NCI-H345 (cell line): ENCODE data around the gene GLP2R.

Experiments used
- DNase-seq: peaks from one replicate; lab custom pipeline; 2025; lab: John Stamatoyannopoulos, UW

GLP2R gene

GRCh38 chr17:9855036-9855435 lies 29.3 kb downstream of the GLP2R start:
- DNase-seq = no peak

DNA sequence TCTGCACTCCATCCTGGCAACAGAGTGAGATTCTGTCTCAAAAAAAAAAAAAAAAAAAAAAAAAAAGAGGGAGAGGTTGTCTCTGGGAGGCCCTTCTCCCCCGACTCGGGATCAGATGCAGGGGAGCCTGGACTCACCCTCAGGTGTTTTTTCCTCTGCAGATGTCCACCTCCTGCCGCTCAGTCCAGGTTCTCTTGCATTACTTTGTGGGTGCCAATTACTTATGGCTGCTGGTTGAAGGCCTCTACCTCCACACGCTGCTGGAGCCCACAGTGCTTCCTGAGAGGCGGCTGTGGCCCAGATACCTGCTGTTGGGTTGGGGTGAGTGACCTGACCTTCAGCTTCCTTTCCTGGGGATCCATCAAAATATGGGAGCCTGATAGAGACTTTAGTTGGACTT lies 34.1 kb downstream of the GLP2R start:
- no peak for DNase-seq

GRCh38 chr17:9860851-9861250 lies 35.1 kb downstream of the GLP2R start:
- DNase-seq = no peak

DNA sequence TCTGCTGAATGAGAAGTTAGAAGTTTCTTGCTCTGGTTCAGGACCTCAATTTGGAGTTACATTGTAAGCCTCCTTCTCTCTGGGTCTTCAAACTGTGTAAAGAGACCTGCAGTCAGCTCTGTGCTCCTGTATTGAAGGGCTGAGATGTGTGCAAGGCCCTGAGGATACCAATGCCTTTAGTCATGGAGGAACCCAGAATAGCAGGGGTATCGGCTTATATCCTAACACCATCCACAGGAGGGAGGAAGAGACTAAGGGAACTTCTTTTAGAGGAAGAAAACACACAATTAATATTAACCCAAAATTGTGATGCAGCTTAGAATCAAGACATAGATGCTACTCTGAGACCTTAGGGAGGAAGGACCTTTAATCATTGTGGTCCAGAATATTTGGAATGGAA lies 36.5 kb downstream of the GLP2R start:
- no peak for DNase-seq

DNA sequence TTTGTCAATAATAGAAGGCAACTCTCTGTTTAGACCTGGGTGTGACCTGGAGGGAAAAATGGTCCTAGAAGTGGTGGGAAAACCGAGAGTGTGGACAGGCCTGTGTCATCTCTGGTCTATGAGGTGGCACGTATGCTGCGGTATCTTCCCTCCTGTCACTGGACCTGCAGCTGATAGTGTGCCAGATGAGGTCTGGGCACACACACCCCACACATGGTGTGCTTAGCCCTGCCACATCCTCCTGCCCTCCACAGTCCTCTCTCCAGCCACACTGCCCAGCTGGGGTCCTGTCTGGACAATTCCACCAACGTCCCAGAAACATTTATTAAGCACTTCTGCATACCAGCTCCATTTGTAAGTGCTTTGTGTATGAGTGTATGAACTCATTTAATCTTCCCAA lies 37.2 kb downstream of the GLP2R start:
- no peak for DNase-seq

- DNase-seq = no peak
Observed at GRCh38 chr17:9865586-9865985, 39.9 kb downstream of the GLP2R start.

GRCh38 chr17:9868552-9868951 lies 42.8 kb downstream of the GLP2R start:
- no peak for DNase-seq

DNA sequence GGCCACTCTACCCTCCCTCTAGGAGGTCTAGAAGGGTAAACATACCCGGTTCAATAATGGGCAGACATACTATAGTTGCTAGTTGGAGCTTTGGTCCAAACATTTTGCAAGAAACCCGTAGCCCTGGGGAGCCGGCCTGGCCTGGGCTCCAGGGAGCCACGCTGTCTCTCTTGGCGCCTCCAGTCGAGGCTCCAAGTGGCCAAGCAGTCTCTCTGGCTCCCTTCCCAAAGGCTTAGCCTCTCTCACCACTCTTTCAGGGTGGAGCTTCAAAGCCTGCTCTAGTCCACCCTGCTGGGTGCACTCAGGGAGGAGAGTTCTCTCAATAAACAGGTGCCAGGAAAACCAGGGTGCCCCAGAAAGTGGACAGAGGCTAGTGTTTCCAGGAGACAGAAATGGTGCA lies 47.1 kb downstream of the GLP2R start:
- no peak for DNase-seq

GRCh38 chr17:9874722-9875121 lies 49.0 kb downstream of the GLP2R start:
- no peak for DNase-seq

DNA sequence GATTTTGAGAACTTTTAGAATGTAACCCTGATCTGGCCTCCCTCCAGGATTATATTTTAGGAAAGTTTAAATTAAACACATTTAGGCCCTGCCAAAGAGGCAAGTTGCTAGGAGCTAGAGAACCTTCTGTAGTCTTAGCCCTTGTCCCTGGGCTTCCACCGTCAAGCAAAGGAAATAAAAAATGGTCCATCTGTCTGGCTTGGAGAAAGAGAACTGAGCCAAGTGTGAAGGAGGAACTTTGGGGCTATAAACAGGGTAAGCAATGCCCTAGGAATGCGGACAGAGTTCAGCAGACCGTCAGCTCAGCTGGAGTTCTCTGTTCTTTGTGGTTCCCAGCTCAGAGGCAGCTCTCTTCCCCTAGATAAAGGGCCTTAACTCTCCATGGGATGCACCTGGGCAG lies 49.7 kb downstream of the GLP2R start:
- no peak for DNase-seq

DNA sequence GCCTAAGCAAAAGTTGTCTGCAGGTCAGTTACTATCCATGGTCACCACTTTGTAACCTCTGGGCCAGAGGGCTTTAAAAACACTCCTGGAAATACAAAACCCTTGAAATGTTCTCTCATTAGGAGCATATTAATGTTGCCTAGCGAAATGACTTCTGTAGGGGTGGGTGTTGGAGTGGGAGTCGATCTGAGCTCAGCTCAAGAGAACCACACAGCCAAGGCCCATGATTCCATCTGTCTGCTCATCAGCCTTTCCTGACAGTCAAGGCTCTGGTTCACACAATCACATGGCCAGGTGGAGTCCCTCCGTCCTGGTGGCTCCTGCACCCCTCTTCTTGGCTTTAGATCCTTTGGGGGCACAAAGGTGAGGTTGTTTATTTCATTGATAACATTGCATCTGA lies 52.6 kb downstream of the GLP2R start:
- no peak for DNase-seq

GRCh38 chr17:9878786-9879525 lies 53.2 kb downstream of the GLP2R start:
- DNase-seq = no peak

DNA sequence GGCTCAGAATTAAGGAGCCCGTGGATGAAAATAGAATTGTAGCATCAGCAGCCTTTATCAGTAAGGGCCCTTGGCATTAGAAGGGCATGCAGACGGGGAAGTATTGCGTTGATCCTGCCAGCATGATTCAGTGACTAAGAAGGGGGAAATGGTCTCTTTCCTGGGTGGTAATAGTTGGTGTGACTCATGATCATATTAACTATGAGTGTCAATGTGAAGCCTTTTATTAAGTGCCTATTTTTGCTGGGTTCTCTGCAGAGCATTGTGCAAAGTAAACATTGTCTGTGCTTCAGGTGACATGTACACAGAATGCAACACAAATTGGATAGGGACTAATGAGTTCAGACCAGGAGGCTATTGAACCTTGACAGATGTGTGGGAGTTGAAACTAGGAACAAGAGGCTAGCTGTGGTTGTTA lies 54.9 kb downstream of the GLP2R start:
- DNase-seq = no peak

DNA sequence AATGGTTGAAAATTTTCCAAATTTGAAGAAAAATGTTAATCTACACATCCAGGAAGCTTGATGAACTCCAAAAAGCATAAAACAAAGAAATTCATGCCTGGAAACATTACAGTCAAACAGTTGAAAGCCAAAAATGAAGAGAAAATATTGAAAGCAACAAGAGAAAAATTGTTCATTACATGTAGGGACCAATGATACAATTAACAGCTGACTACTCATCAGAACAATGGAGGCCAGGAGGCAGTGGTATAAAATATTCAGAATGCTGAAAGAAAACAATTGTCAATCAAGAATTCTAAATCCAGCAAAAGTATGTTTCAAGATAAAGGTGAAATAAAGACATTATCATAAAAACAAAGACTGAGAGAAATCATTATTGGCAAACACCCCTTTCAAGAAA lies 57.7 kb downstream of the GLP2R start:
- DNase-seq = no peak

DNA sequence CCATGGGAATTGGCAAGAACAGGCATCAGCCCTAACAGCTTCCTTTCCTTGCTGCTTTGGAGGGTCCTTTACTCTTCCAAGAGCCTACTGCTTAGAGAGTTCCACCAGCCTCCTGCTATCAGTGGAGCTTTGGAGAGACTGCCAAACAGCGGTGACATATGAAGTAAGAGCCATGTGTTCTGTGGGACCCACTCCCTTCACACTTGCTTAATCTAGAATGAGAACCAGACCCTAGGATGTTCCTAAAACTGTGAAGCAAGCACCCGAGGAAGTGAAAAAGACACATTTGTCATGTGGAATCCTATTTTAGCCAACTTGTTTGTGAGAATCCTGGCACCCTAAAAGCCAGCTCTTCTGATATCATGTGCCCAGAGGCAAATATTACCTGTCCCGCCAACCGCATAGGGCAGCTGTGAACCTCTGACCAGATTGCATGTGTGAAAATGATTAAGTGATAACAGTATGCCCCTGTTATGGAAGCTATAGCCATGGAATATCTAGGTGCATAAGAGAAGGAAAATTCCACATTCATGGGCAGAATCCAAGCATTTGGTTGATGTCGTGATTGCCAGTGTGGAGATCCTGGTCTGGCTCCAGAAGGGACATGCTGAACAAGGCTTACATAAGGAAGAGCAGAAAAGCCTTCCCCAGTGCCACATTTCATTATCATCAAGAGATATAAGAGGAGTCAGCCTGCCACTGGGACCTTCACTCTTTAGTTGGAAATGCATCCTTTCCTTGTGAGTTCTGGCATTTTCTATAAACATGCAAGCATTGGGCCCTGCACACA lies 60.6 kb downstream of the GLP2R start:
- no peak for DNase-seq

DNA sequence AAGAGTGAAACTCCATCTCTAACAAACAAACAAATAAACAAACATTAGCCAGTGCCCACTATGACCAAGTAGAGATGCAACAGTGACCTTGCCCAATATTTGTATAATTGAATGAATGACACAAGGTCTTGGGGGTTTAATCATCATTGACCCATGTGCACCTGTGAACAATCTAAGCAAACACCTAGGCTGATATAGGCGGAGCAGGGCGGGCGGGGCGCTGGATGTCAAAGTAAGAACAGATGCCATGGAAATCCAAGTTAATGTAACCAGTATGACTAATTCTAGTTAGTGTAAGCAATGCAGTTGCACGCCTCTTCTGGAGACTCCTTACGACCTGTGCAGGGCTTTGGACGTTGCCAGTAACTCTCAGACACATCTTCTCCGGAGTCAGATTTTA lies 61.8 kb downstream of the GLP2R start:
- DNase-seq = no peak

- DNase-seq = no peak
Observed at GRCh38 chr17:9890124-9890523, 64.4 kb downstream of the GLP2R start.

GRCh38 chr17:9893411-9894012 lies 67.8 kb downstream of the GLP2R start:
- no peak for DNase-seq

DNA sequence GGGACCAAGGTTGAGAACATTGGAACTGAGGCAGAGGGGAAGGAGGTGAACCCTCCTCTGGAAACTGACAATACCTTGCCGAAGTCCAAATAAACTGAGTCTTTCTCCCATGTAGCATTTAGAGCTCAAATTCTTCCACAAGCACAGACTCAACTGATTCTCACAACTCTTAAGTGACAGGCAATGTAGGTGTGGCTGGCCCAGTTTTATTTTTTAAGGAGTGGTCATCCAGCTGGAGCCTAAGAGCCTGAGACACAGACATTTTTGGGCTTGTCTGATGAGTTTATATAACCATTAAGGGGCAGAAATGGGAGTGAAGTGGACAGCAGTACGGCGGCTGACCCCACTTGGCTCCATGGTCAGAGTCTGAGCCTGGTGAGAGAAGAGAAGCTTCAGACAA lies 68.5 kb downstream of the GLP2R start:
- DNase-seq = no peak

DNA sequence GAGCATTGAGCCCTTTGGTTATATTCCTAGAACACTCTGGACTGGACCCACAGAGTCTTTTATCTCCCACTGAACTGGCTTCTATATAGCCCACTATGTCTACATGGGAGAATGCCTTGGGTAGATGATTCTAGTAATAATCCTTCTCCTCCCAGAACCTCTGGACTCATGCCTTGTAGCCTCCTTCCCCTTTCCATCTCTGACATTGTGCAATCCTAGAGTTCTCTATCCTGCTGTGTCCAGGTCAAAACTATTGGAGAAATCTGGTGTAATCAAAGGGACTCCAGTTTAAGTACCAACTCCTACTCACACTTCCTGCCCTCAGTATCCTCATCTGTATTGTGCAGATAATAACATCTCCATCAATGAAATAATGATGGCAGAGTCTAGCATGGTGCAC lies 70.2 kb downstream of the GLP2R start:
- no peak for DNase-seq

GRCh38 chr17:9897372-9897968 lies 71.7 kb downstream of the GLP2R start:
- no peak for DNase-seq

- no peak for DNase-seq
Observed at GRCh38 chr17:9898812-9899211, 73.1 kb downstream of the GLP2R start.
